Medulla oblongata (tissue), 1 donor: ENCODE data around the gene IRF6.

ENCODE experiments used
- DNase-seq: peaks from one replicate; pipeline ENCODE4 v3.0.0-alpha.2; 2015; ENCODE audit errors: extremely low spot score

IRF6 gene

GRCh38 chr1:209805875-209806760, at the start of gene IRF6:
TSS of gene IRF6 (minus strand) at chr1:209806142. CDS start at chr1:209801413, 4,729 bp downstream.
- peak; percentile 34 for DNase-seq

GRCh38 chr1:209855623-209856022, 49.7 kb upstream of the IRF6 start:
- DNase-seq = no peak

- DNase-seq = peak; percentile 40
Measured at GRCh38 chr1:209855006-209855405, 49.1 kb upstream of the IRF6 start.

GRCh38 chr1:209854196-209854595, 48.3 kb upstream of the IRF6 start:
- no peak for DNase-seq

- DNase-seq = no peak
Measured at GRCh38 chr1:209853676-209854075, 47.7 kb upstream of the IRF6 start.

- peak; percentile 71 for DNase-seq
Measured at GRCh38 chr1:209850342-209850979, 44.5 kb upstream of the IRF6 start.

GRCh38 chr1:209849388-209849787, 43.4 kb upstream of the IRF6 start:
- DNase-seq = no peak

GRCh38 chr1:209845408-209845725, 39.4 kb upstream of the IRF6 start:
- peak; percentile 68 for DNase-seq

- DNase-seq = no peak
Measured at GRCh38 chr1:209844695-209845407, 38.9 kb upstream of the IRF6 start.

- DNase-seq = no peak
Measured at GRCh38 chr1:209840611-209841010, 34.7 kb upstream of the IRF6 start.

- no peak for DNase-seq
Measured at GRCh38 chr1:209839875-209840546, 34.1 kb upstream of the IRF6 start.

- no peak for DNase-seq
Measured at GRCh38 chr1:209838537-209838936, 32.6 kb upstream of the IRF6 start.

GRCh38 chr1:209837671-209838070, 31.7 kb upstream of the IRF6 start:
- DNase-seq = no peak

- DNase-seq = no peak
Measured at GRCh38 chr1:209835782-209836298, 29.9 kb upstream of the IRF6 start.

GRCh38 chr1:209831615-209832014, 25.7 kb upstream of the IRF6 start:
- no peak for DNase-seq

- DNase-seq = no peak
Measured at GRCh38 chr1:209830722-209831121, 24.8 kb upstream of the IRF6 start.

GRCh38 chr1:209829716-209830115, 23.8 kb upstream of the IRF6 start:
- no peak for DNase-seq

GRCh38 chr1:209827384-209828262, 21.7 kb upstream of the IRF6 start, which contains the start of gene UTP25:
TSS of gene UTP25 (plus strand) at chr1:209827972. CDS start at chr1:209828064, 92 bp downstream.
- DNase-seq = peak; percentile 96

- no peak for DNase-seq
Measured at GRCh38 chr1:209825591-209826434, 19.9 kb upstream of the IRF6 start.
